Heart left ventricle (tissue), 16 donors: ENCODE data around the gene SKA1. TPM values are rescaled to one million over a fixed set of nuclear protein-coding genes. Genes with fewer than 3 reads are reported as not detected.
"Not testable (repeated sequence)": the region's sequence is repeated elsewhere in the genome, so short reads cannot be mapped to it uniquely, and the experiment has no call there.

ENCODE experiments used
- ATAC-seq, 4 donors: fragments of 200-7000 bp; cut with Tn5 transposase; one replicate each; pipeline ENCODE4 v1.9.1; 2020 to 2022; ENCODE audit warnings: moderate library complexity in 4 of 4, mild to moderate bottlenecking in 3 of 4, moderate number of reproducible peaks in 1 of 4
- DNase-seq, 5 donors: peaks; one replicate each; pipeline ENCODE4 v3.0.0-alpha.2; 2020
- H3K27ac ChIP-seq, 12 donors: fragments of 200-600 bp; sonication (generic) in 4 of 12; one replicate each; pipeline versions ENCODE4 v1.5.0 to v1.8.0; 2016 to 2022; ENCODE audit warnings: mild to moderate bottlenecking in 2 of 12
- H3K27me3 ChIP-seq, 9 donors: fragments of 200-600 bp; sonication (generic) in 2 of 9; one replicate each; pipeline versions ENCODE4 v1.5.1 to v1.8.0; 2016 to 2022; ENCODE audit warnings: mild to moderate bottlenecking in 3 of 9
- H3K36me3 ChIP-seq, 9 donors: fragments of 200-600 bp; sonication (generic) in 2 of 9; one replicate each; pipeline versions ENCODE4 v1.5.0 to v1.8.0; 2018 to 2022; ENCODE audit warnings: mild to moderate bottlenecking in 2 of 9
- H3K4me1 ChIP-seq, 12 donors: fragments of 200-600 bp; sonication (generic) in 4 of 12; one replicate each; pipeline versions ENCODE4 v1.5.0 to v1.8.0; 2016 to 2022; ENCODE audit warnings: mild to moderate bottlenecking in 3 of 12
- H3K4me3 ChIP-seq, 12 donors: fragments of 200-600 bp; sonication (generic) in 4 of 12; one replicate each; pipeline versions ENCODE4 v1.5.0 to v1.8.0; 2017 to 2022; ENCODE audit warnings: mild to moderate bottlenecking in 9 of 12, moderate library complexity in 4 of 12
- H3K9me3 ChIP-seq, 12 donors: fragments of 200-600 bp; sonication (generic) in 4 of 12; one replicate each; pipeline versions ENCODE4 v1.5.0 to v1.8.0; 2016 to 2022; ENCODE audit warnings: mild to moderate bottlenecking in 1 of 12
- POLR2A ChIP-seq, 2 donors: fragments of 450-650 bp; IDR thresholded peaks; one replicate each; pipeline ENCODE4 v1.6.1; 2017; ENCODE audit warnings: antibody characterized with exemption in 2 of 2, mild to moderate bottlenecking in 2 of 2, moderate library complexity in 2 of 2
- WGBS, 4 donors: extraction: QIAGEN DNeasy Blood & Tissue Kit in 2 of 4; methylation state at CpG; one replicate each; pipeline versions ENCODE4 v1.1.5 to v1.1.7; 2013 to 2018; 5-methylcytosine and 5-hydroxymethylcytosine counted together
- intact Hi-C, 10 donors: fragments of 100-400 bp; cut with DNase I; formaldehyde crosslinking; loops; one replicate each; pipeline versions ENCODE4 v1.11.1 to v1.14.2; 2022
- polyA plus RNA-seq, 2 donors: library from polyadenylated mRNA; stranded (reverse); fragments of 200-250 nt; gene quantifications; one replicate each; pipeline ENCODE4 v1.2.3, GENCODE V29; 2013
- total RNA-seq, 9 donors: library from RNA; depleted of rRNA in 2 of 9; stranded (reverse); fragments of >200 nt in 2 of 9; fragmentation: NEBNext Ultra II Directional in 3 of 9; extraction: Animal tissue kit (Norgen Biotek cat#: 25700) in 3 of 9; gene quantifications; one replicate each; pipeline versions ENCODE4 v1.1.0 to v1.2.4, GENCODE V29; 2016 to 2023
- TF ChIP-seq, protein P1 (sequence below), 12 donors: fragments of 200-600 bp; sonication (generic) in 4 of 12; IDR thresholded peaks; one replicate each; pipeline versions ENCODE4 v1.5.0 to v1.8.0; 2018 to 2022; ENCODE audit warnings: antibody characterized with exemption in 12 of 12, mild to moderate bottlenecking in 5 of 12
- donor health status: ischemic (EF 13 %, LVEDD 7.1; RV severe dilation, severe dysfunction).
- donor health status: healthy with polysubstance abuse.
- donor health status: DM: no; HTN: yes; CAD: no.
- donor health status: DM: no; HTN: no; CAD: no.
- donor health status: ischemic (EF 25% LVEDD 6.9; RV normal size, moderate dysfunction).
- donor health status: ischemic (EF 25% LVEDD 5.7; RV mildly dilated, moderate dysfunction).
- donor health status: healthy.
- donor health status: DM: yes; HTN: yes; CAD: no.
- donor health status: ischemic (EF 35%, LVEDD 5.7; RV mildly dilated, moderate dysfunction).
- donor health status: nonischemic (EF 11% LVEDD 7.7; RV severe dilation, severe dysfunction).
- donor health status: DM: yes; HTN: yes; CAD: no.
- donor health status: PGD.
- donor health status: ischemic (EF 29% LVEDD 5.4; RV normal size, mild dysfunction).
- donor health status: nonischemic (EF 23%, LVEDD 6.1; RV moderate dilation, normal function).

The SKA1 gene
- total and polyA plus RNA-seq, 11 donors, result 0.11 to 4.4 (median 0.34) TPM; not detected in 3

DNA sequence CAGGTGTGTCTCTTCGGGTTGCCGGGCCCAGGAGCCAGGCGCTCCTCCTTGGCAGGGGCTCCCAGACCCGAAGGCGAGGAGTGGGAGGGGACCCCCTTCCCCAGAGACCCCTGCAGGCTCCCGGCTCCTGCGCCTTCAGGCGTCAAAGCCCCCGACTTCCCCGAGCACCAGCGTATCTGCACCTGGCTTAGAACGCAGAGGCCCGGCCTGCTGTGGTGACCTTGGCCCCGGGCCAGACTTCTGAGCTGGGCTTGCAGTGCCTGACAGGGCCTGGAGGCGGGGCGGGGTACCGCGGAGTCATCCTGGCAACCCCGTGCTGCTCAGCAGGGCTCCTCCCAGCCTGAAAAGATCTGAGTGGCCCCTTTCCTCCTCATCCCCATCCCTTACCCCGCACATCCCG is 27.0 kb downstream of the SKA1 start:
- Histone ChIP-seq H3K27me3 (peaks cover 0 to 35% (median 7%) of the 10 kb centered on the region in 9 donors), H3K4me1 (peaks cover 0 to 5% (median 0%) of the 10 kb centered on the region in 12 donors), H3K27ac (no peak overlapping the region), H3K9me3 (no peaks in the 10 kb centered on the region), H3K36me3 (no peaks in the 10 kb centered on the region), H3K4me3 (no peak overlapping the region)
- intact Hi-C loops, result no loop called here
- peak; percentile 36 to 72 (median 63) for DNase-seq
- WGBS, 4 donors, result 16 to 24% (median 20%) methylated on average over 16 to 21 of the region's 21 CpGs
- no peak for TF ChIP-seq POLR2A (IDR thresholded peaks at IDR 0.05)
- TF ChIP-seq, protein P1, sequence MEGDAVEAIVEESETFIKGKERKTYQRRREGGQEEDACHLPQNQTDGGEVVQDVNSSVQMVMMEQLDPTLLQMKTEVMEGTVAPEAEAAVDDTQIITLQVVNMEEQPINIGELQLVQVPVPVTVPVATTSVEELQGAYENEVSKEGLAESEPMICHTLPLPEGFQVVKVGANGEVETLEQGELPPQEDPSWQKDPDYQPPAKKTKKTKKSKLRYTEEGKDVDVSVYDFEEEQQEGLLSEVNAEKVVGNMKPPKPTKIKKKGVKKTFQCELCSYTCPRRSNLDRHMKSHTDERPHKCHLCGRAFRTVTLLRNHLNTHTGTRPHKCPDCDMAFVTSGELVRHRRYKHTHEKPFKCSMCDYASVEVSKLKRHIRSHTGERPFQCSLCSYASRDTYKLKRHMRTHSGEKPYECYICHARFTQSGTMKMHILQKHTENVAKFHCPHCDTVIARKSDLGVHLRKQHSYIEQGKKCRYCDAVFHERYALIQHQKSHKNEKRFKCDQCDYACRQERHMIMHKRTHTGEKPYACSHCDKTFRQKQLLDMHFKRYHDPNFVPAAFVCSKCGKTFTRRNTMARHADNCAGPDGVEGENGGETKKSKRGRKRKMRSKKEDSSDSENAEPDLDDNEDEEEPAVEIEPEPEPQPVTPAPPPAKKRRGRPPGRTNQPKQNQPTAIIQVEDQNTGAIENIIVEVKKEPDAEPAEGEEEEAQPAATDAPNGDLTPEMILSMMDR (IDR thresholded peaks at IDR 0.05), result no peak
- peak in 3 of 4 donors; percentile 68 to 81 (median 77) for ATAC-seq

DNA sequence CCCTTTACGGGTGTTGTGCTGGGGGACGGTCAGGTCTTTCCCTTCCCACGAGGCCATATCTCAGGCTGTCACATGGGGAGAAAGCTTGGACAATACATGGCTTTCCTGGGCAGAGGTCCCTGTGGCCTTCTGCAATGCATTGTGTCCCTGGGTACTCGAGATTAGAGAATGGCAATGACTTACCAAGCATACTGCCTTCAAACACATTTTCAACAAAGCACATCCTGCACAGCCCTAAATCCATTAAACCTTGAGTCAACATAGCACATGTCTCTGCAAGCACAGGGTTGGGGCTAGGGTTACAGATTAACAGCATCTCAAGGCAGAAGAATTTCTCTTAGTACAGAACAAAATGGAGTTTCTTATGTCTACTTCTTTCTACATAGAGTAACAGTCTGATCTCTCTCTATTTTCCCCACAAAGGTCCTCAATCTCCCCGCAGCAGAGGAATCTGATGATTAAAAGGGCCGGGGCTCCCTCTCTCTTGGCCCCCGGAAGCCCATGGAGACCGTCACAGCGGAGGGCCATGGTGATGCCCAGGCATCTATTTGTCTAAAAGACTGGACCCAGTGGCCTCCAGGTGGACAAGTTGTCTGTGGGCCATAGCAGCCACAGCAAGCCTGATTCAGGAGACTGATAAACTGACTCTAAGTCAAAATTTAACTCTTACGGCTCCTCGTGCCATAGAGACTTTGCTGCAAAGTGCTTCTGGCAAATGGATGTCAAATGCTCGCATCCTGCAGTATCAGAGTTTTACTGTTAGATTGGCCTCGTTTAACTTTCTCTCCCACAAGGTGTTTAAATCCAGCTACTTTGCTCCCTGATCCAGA is 30.1 kb downstream of the SKA1 start:
- H3K4me1 ChIP-seq, intact Hi-C loops, DNase-seq, H3K4me3 ChIP-seq, H3K36me3 ChIP-seq, H3K9me3 ChIP-seq, H3K27ac ChIP-seq, ATAC-seq: not testable (repeated sequence)
- WGBS, 4 donors, result 59 to 70% (median 63%) methylated on average over 12 to 13 of the region's 13 CpGs
- H3K27me3 ChIP-seq, result peaks cover 0 to 37% (median 4%) of the 10 kb centered on the region in 9 donors

- Histone ChIP-seq H3K27me3 (peaks cover 0 to 37% (median 4%) of the 10 kb centered on the region in 9 donors), H3K4me3 (no peak overlapping the region), H3K4me1 (peaks cover 0 to 10% (median 0%) of the 10 kb centered on the region in 12 donors), H3K9me3 (no peaks in the 10 kb centered on the region), H3K36me3 (no peaks in the 10 kb centered on the region), H3K27ac (no peak overlapping the region)
- TF ChIP-seq, protein P1 (IDR thresholded peaks at IDR 0.05), result no peak
- TF ChIP-seq POLR2A (IDR thresholded peaks at IDR 0.05), result no peak
- 65 to 75% (median 73%) methylated on average over 17 of the region's 17 CpGs for WGBS, 4 donors
- DNase-seq (no peak), ATAC-seq (no peak)
- intact Hi-C loops, result no loop called here
Observed at GRCh38 chr18:50405582-50406271, 30.9 kb downstream of the SKA1 start.

DNA sequence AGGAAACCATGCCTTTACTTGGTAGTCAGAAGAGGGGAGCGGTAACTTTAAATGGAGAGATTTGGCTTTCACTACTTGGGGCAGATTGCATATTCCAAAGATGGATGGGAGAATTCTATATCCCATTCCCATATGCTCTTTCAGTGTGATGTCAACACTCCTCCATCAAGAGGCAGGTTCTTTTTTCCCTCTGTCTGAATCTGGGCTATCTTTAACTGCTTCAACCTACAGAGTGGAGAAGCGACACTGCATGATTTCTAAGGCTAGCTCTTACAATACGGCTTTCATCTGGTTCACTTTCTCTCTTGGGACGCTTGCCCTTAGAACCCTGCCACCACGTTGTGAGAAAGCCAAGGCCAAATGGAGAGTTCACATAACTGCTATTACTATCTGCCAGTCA is 34.4 kb downstream of the SKA1 start:
- Histone ChIP-seq H3K9me3 (no peaks in the 10 kb centered on the region), H3K4me1 (peaks cover 0 to 12% (median 0%) of the 10 kb centered on the region in 12 donors), H3K27ac (no peak overlapping the region), H3K36me3 (no peaks in the 10 kb centered on the region), H3K4me3 (no peak overlapping the region), H3K27me3 (peaks cover 0 to 10% (median 0%) of the 10 kb centered on the region in 9 donors)
- WGBS, 4 donors, result 55 to 71% (median 62%) methylated on average over 5 of the region's 5 CpGs
- no peak for TF ChIP-seq POLR2A (IDR thresholded peaks at IDR 0.05)
- TF ChIP-seq, protein P1 (IDR thresholded peaks at IDR 0.05), result no peak
- DNase-seq, result no peak
- intact Hi-C loops, result no loop called here
- no peak for ATAC-seq
